Gastrocnemius medialis (tissue), 4 donors: ENCODE results near the gene MYL1. TPM values are rescaled to one million over a fixed set of nuclear protein-coding genes. Genes with fewer than 3 reads are reported as not detected.

ENCODE experiments used
- ATAC-seq, 2 donors: fragments of 150-250 bp; one replicate each; pipeline ENCODE4 v1.9.1; 2016
- DNase-seq, 2 donors: peaks; one replicate each; pipeline ENCODE4 v3.0.0-alpha.2; 2019
- H3K27ac ChIP-seq, 4 donors: fragments of 200-600 bp; sonication (generic); 1 replicate in 1 of 4; 2 replicates in 3 of 4; pipeline ENCODE4 v1.5.1; 2016 to 2018; ENCODE audit warnings: mild to moderate bottlenecking in 2 of 4, moderate library complexity in 1 of 4
- H3K27me3 ChIP-seq, 3 donors: fragments of 200-600 bp; sonication (generic) in 2 of 3; 1 replicate in 1 of 3; 2 replicates in 2 of 3; pipeline versions ENCODE4 v1.5.1 to v1.6.0; 2016 to 2019; ENCODE audit warnings: mild to moderate bottlenecking in 1 of 3, moderate library complexity in 1 of 3
- H3K36me3 ChIP-seq, 2 donors: fragments of 200-600 bp; sonication (generic) in 1 of 2; one replicate each; pipeline ENCODE4 v1.5.1; 2017 to 2018
- H3K4me1 ChIP-seq, 2 donors: fragments of 200-600 bp; sonication (generic) in 1 of 2; one replicate each; pipeline ENCODE4 v1.5.1; 2016 to 2017; ENCODE audit warnings: mild to moderate bottlenecking in 2 of 2
- H3K4me3 ChIP-seq, 4 donors: fragments of 200-600 bp; sonication (generic) in 3 of 4; 1 replicate in 1 of 4; 2 replicates in 3 of 4; pipeline ENCODE4 v1.5.1; 2016 to 2019; ENCODE audit warnings: mild to moderate bottlenecking in 2 of 4
- H3K9me3 ChIP-seq, 3 donors: fragments of 200-600 bp; sonication (generic) in 2 of 3; 1 replicate in 1 of 3; 2 replicates in 2 of 3; pipeline ENCODE4 v1.5.1; 2016 to 2019
- CTCF ChIP-seq, 5 experiments: fragments of 450-650 bp in 3 of 5; fragments of 200-600 bp in 2 of 5; sonication (generic) in 2 of 5; IDR thresholded peaks in 4 of 5; conservative IDR thresholded peaks in 1 of 5; 1 replicate in 4 of 5; 2 replicates in 1 of 5; pipeline ENCODE4 v1.5.1; 2016 to 2019; ENCODE audit warnings: antibody characterized with exemption in 5 of 5, mild to moderate bottlenecking in 3 of 5, moderate library complexity in 3 of 5
- POLR2A ChIP-seq, 2 donors: fragments of 450-650 bp; IDR thresholded peaks; one replicate each; pipeline ENCODE4 v1.6.1; 2017; ENCODE audit warnings: antibody characterized with exemption in 2 of 2, mild to moderate bottlenecking in 2 of 2, moderate library complexity in 2 of 2
- in situ Hi-C, 4 donors: fragments of 200-750 bp; cut with MboI; loops; one replicate each; pipeline versions ENCODE4 v1.15.0 to v1.8.0; 2017; ENCODE audit warnings: low sequenced_read_pairs in 4 of 4
- intact Hi-C: fragments of 100-400 bp; cut with DNase I; formaldehyde crosslinking; loops from one replicate; pipeline ENCODE4 v1.15.1; 2023; ENCODE audit warnings: low total_unique reads
- total RNA-seq, 4 donors: library from RNA; depleted of rRNA; stranded (reverse); fragments of >200 nt; gene quantifications; one replicate each; pipeline versions ENCODE4 v1.1.0 to v1.2.3, GENCODE V29; 2016

MYL1 gene
- total RNA-seq, 4 donors from 2014 or later = 1,242 to 7,433 (median 2,317) TPM

GRCh38 chr2:210303498-210303897, 11.5 kb downstream of the MYL1 start:
- Histone ChIP-seq H3K4me1 (peaks cover 25 to 35% of the 10 kb centered on the region in 2 donors), H3K4me3 (peak overlapping the region; percentile 23 to 48 (median 31)), H3K27me3 (no peaks in the 10 kb centered on the region), H3K9me3 (no peaks in the 10 kb centered on the region), H3K27ac (peak overlapping the region; percentile 75 to 86 (median 84)), H3K36me3 (no peaks in the 10 kb centered on the region)
- in situ Hi-C loops = no loop called here
- DNase-seq (peak in 1 of 2 donors; percentile 49), ATAC-seq (peak; percentile 43 to 79)
- intact Hi-C loops = no loop called here
- TF ChIP-seq CTCF (IDR thresholded peaks at IDR 0.05 in 4 of 5, conservative IDR thresholded peaks at IDR 0.05 in 1 of 5) (no peak), POLR2A (IDR thresholded peaks at IDR 0.05) (peak; percentile 33 to 46)

- H3K9me3 ChIP-seq = no peaks in the 10 kb centered on the region
- peak overlapping the region; percentile 23 to 48 (median 31) for H3K4me3 ChIP-seq
- in situ Hi-C loops = no loop called here
- H3K27ac ChIP-seq = peak overlapping the region; percentile 75 to 86 (median 84)
- DNase-seq (no peak), ATAC-seq (no peak)
- H3K27me3 ChIP-seq = no peaks in the 10 kb centered on the region
- peaks cover 25 to 34% of the 10 kb centered on the region in 2 donors for H3K4me1 ChIP-seq
- TF ChIP-seq POLR2A (IDR thresholded peaks at IDR 0.05) (no peak), CTCF (IDR thresholded peaks at IDR 0.05 in 4 of 5, conservative IDR thresholded peaks at IDR 0.05 in 1 of 5) (no peak)
- no peaks in the 10 kb centered on the region for H3K36me3 ChIP-seq
- intact Hi-C loops = no loop called here
These were observed 12.6 kb downstream of the MYL1 start for GRCh38 chr2:210302326-210302725.

GRCh38 chr2:210299866-210300373, 15.1 kb downstream of the MYL1 start:
- peak overlapping the region; percentile 18 to 32 (median 28) for H3K4me3 ChIP-seq
- intact Hi-C loops (loop anchor here (10.0 kb wide), 2 partner anchors 175 to 295 kb away; partner anchors contain the start of genes LANCL1 and RPE), in situ Hi-C loops (no loop called here)
- peak overlapping the region; percentile 75 to 86 (median 84) for H3K27ac ChIP-seq
- no peak for TF ChIP-seq POLR2A (IDR thresholded peaks at IDR 0.05)
- no peak for TF ChIP-seq CTCF (IDR thresholded peaks at IDR 0.05 in 4 of 5, conservative IDR thresholded peaks at IDR 0.05 in 1 of 5)
- peaks cover 29 to 34% of the 10 kb centered on the region in 2 donors for H3K4me1 ChIP-seq
- DNase-seq = no peak
- peak; percentile 60 to 64 for ATAC-seq
- H3K9me3 ChIP-seq = no peaks in the 10 kb centered on the region
- H3K36me3 ChIP-seq = no peaks in the 10 kb centered on the region
- H3K27me3 ChIP-seq = no peaks in the 10 kb centered on the region

- H3K36me3 ChIP-seq = no peaks in the 10 kb centered on the region
- H3K4me1 ChIP-seq = peaks cover 12 to 13% of the 10 kb centered on the region in 2 donors
- H3K9me3 ChIP-seq = no peaks in the 10 kb centered on the region
- no peaks in the 10 kb centered on the region for H3K27me3 ChIP-seq
- H3K27ac ChIP-seq = peak overlapping the region; percentile 12 to 78 (median 64)
- in situ Hi-C loops = no loop called here
- peak; percentile 93 to 96 for ATAC-seq
- no peak overlapping the region for H3K4me3 ChIP-seq
- TF ChIP-seq CTCF (IDR thresholded peaks at IDR 0.05 in 4 of 5, conservative IDR thresholded peaks at IDR 0.05 in 1 of 5) (no peak), POLR2A (IDR thresholded peaks at IDR 0.05) (no peak)
- no peak for DNase-seq
- intact Hi-C loops = no loop called here
These were observed 26.6 kb downstream of the MYL1 start for GRCh38 chr2:210288408-210288807.
